Vagina (tissue), 2 donors: ENCODE measurements around the gene CYB5R4. TPM values are rescaled to one million over a fixed set of nuclear protein-coding genes. Genes with fewer than 3 reads are reported as not detected.

ENCODE experiments used
- DNase-seq, 2 donors: peaks; one replicate each; pipeline ENCODE4 v3.0.0-alpha.2; 2017; ENCODE audit errors: extremely low spot score in 2 of 2
- H3K27ac ChIP-seq: fragments of 200-600 bp; sonication (generic); one replicate; pipeline ENCODE4 v1.5.1; 2019
- H3K27me3 ChIP-seq: fragments of 200-600 bp; sonication (generic); one replicate; pipeline ENCODE4 v1.5.1; 2019
- H3K36me3 ChIP-seq, 2 donors: fragments of 200-600 bp; sonication (generic); one replicate each; pipeline ENCODE4 v1.5.1; 2017 to 2019
- H3K4me1 ChIP-seq: fragments of 200-600 bp; sonication (generic); one replicate; pipeline ENCODE4 v1.5.1; 2019
- H3K4me3 ChIP-seq, 2 donors: fragments of 200-600 bp; sonication (generic); 1 replicate in 1 of 2; 2 replicates in 1 of 2; pipeline ENCODE4 v1.5.1; 2016 to 2019
- H3K9me3 ChIP-seq: fragments of 200-600 bp; sonication (generic); one replicate; pipeline ENCODE4 v1.5.1; 2019
- POLR2A ChIP-seq, 2 donors: fragments of 450-650 bp; IDR thresholded peaks; one replicate each; pipeline ENCODE4 v1.6.1; 2017; ENCODE audit warnings: antibody characterized with exemption in 2 of 2, mild to moderate bottlenecking in 2 of 2, moderate library complexity in 2 of 2
- POLR2AphosphoS5 ChIP-seq, 2 donors: sonication (generic); formaldehyde crosslinking; IDR thresholded peaks; one replicate each; pipeline ENCODE4 v1.9.0; 2017; ENCODE audit warnings: antibody characterized with exemption in 2 of 2, mild to moderate bottlenecking in 2 of 2, low read depth in 1 of 2; ENCODE audit not compliant: insufficient read depth in 1 of 2
- intact Hi-C: fragments of 100-400 bp; cut with DNase I; formaldehyde crosslinking; loops from one replicate; pipeline ENCODE4 v1.15.1; 2023
- total RNA-seq: library from RNA; depleted of rRNA; stranded (reverse); fragments of >200 nt; gene quantifications from one replicate; pipeline ENCODE4 v1.2.3, GENCODE V29; 2016
- TF ChIP-seq, protein P1 (sequence below), 3 experiments: fragments of 450-650 bp in 2 of 3; fragments of 200-600 bp in 1 of 3; sonication (generic) in 1 of 3; IDR thresholded peaks; one replicate each; pipeline ENCODE4 v1.5.1; 2017 to 2019; ENCODE audit warnings: antibody characterized with exemption in 3 of 3, mild to moderate bottlenecking in 2 of 3, moderate library complexity in 2 of 3

CYB5R4 gene
- total RNA-seq, 1 donor from 2014 or later, result 4.9 TPM

DNA sequence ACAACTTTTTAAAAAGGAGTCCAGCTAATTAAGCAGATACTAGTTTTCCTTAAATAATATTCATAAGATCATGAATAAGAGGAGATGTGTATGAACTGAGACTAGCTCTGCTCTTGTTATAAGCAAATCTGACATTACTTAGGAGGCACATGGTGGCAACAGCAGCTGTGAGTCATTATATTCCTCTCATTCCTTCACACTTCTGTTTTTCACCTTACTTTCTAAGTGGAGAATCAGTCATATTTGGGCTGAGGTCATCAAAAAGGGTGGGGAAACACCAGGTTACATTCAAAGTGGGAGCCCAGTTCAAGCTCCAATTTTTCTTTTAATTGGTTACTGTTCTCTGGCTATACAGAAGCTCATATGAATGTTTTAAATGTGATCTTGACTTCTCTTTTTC, 12.3 kb upstream of the CYB5R4 start:
- Histone ChIP-seq H3K36me3 (no peaks in the 10 kb centered on the region), H3K9me3 (no peaks in the 10 kb centered on the region), H3K4me1 (no peaks in the 10 kb centered on the region), H3K27ac (no peak overlapping the region), H3K27me3 (no peaks in the 10 kb centered on the region), H3K4me3 (no peak overlapping the region)
- no peak for DNase-seq
- TF ChIP-seq POLR2A (IDR thresholded peaks at IDR 0.05), result no peak
- TF ChIP-seq, protein P1, sequence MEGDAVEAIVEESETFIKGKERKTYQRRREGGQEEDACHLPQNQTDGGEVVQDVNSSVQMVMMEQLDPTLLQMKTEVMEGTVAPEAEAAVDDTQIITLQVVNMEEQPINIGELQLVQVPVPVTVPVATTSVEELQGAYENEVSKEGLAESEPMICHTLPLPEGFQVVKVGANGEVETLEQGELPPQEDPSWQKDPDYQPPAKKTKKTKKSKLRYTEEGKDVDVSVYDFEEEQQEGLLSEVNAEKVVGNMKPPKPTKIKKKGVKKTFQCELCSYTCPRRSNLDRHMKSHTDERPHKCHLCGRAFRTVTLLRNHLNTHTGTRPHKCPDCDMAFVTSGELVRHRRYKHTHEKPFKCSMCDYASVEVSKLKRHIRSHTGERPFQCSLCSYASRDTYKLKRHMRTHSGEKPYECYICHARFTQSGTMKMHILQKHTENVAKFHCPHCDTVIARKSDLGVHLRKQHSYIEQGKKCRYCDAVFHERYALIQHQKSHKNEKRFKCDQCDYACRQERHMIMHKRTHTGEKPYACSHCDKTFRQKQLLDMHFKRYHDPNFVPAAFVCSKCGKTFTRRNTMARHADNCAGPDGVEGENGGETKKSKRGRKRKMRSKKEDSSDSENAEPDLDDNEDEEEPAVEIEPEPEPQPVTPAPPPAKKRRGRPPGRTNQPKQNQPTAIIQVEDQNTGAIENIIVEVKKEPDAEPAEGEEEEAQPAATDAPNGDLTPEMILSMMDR (IDR thresholded peaks at IDR 0.05), result no peak
- TF ChIP-seq POLR2AphosphoS5 (IDR thresholded peaks at IDR 0.05; ENCODE audit: insufficient read depth in 1 of 2, low read depth in 1 of 2), result no peak
- intact Hi-C loops, result no loop called here

DNA sequence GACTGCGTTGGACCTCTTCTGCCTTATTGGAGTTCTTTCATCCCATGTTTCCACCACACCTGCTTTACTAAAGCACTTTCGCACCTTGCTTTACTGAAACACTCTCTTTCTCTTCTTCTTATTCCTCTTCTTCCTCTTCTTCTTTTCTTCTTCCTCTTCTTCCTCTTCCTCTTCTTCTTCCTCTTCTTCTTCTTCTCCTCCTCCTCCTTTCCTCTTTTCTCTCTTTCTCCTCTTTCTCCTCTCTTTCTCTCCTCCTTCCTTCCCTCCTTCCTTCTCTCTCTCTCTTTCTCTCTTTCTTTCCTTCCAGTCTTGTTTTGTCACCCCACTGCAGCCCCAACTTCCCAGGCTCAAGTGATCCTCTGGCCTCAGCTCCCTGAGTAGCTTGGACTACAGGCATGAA, 10.4 kb upstream of the CYB5R4 start:
- no peak for TF ChIP-seq POLR2AphosphoS5 (IDR thresholded peaks at IDR 0.05; ENCODE audit: insufficient read depth in 1 of 2, low read depth in 1 of 2)
- TF ChIP-seq POLR2A (IDR thresholded peaks at IDR 0.05), result no peak
- TF ChIP-seq, protein P1 (IDR thresholded peaks at IDR 0.05), result no peak
- Histone ChIP-seq H3K9me3 (no peaks in the 10 kb centered on the region), H3K27ac (no peak overlapping the region), H3K4me3 (no peak overlapping the region), H3K4me1 (peaks cover 14% of the 10 kb centered on the region), H3K36me3 (no peaks in the 10 kb centered on the region), H3K27me3 (no peaks in the 10 kb centered on the region)
- intact Hi-C loops, result no loop called here
- no peak for DNase-seq

DNA sequence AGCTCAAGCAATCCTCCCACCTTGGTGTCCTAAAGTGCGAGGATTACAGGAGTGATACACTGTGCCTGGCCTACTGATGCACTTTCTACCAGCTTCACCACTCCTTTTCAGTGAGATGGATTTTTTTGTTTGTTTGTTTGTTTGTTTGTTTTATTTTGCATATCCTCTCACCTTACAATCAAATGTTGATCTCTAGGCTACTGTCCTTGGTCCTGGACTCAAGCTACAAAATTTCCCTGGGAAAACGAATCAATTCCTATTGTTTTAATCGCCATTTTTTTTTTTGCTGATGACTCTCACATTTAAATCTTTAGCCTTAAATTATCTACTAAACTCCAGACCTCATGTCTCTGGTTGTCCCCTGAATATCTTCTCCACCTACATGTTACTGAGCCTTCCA, 9.9 kb upstream of the CYB5R4 start:
- Histone ChIP-seq H3K4me3 (no peak overlapping the region), H3K27me3 (no peaks in the 10 kb centered on the region), H3K36me3 (no peaks in the 10 kb centered on the region), H3K9me3 (no peaks in the 10 kb centered on the region), H3K27ac (no peak overlapping the region), H3K4me1 (peaks cover 14% of the 10 kb centered on the region)
- intact Hi-C loops, result no loop called here
- TF ChIP-seq POLR2AphosphoS5 (IDR thresholded peaks at IDR 0.05; ENCODE audit: insufficient read depth in 1 of 2, low read depth in 1 of 2) (no peak), POLR2A (IDR thresholded peaks at IDR 0.05) (no peak)
- TF ChIP-seq, protein P1 (IDR thresholded peaks at IDR 0.05), result no peak
- no peak for DNase-seq

DNA sequence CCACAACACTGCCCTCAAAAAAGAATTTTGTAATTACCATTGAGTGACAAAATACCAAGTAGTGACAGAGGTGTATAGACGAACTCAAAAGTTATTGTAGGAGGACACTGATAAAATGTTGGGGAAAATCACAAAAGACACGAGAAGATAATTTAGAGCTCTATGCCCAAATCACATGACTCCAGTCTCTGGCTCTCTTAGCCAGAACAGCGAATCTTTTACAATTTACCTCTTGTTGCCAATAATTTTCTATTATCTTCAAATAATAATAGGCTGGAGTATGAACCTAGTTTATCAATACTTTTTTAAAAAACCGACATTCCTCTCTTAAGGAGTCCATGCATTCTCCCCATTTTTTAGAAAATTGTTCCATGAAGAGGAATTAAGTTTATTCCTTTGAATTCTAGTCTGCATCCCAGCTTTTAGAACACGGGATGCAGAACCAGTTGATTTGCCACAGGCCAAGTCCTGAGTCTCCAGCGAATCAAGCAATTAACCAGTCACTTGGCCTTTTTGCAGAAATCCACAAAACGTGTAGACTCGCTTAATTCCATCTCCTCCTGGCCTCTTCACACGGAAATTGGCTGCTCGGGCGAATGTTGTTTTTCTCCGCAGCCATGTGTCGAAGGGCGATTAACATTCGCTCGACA, 6.8 kb upstream of the CYB5R4 start:
- no peaks in the 10 kb centered on the region for H3K9me3 ChIP-seq
- no peak for DNase-seq
- peaks cover 14% of the 10 kb centered on the region for H3K4me1 ChIP-seq
- H3K27ac ChIP-seq, result no peak overlapping the region
- H3K36me3 ChIP-seq, result no peaks in the 10 kb centered on the region
- H3K4me3 ChIP-seq, result peak overlapping the region; percentile 52
- no peaks in the 10 kb centered on the region for H3K27me3 ChIP-seq
- intact Hi-C loops, result no loop called here
- no peak for TF ChIP-seq POLR2AphosphoS5 (IDR thresholded peaks at IDR 0.05; ENCODE audit: insufficient read depth in 1 of 2, low read depth in 1 of 2)
- TF ChIP-seq POLR2A (IDR thresholded peaks at IDR 0.05), result no peak

DNA sequence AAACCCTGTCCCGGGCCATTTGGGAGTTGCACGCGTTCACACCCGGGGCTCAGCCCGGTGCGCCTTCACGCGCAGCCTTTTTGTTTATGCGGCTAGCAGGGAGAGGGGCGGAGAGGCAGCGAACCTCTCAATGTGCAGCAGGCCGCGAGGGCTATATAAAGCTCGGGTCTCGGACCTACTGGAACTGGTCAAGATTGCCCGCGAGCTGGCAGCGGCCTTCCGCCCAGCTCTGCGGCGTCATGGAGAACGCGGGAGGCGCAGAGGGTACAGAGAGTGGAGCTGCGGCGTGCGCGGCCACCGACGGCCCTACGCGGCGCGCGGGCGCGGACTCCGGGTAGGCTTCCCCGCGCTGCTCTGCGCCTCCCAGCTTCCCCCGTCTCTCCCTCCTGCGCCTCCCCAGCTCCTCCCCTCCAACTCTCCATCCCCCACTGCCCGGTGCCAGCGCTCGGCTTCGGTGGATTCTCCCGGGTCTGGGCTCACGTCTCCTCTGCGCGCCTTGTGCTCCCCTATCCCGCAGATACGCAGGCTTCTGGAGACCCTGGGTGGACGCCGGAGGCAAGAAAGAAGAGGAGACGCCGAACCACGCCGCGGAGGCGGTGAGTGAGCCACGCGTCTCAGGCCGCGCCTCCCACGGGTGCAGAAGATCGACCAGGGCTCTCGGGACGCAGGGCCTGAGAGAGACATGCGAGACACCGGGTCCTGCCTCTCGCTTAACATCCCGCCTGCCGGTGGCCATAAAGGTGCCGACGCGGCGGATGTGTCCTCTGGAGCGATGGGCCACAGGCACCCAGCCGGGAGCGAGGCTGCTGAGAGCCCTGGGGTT, 6.1 kb upstream of the CYB5R4 start, which contains the start of gene RIPPLY2:
Gene RIPPLY2 (plus strand): TSS at position 183 of the 823 bp plus-strand sequence. CDS start 57 bp downstream, at position 240.
- DNase-seq, result no peak
- no peaks in the 10 kb centered on the region for H3K27me3 ChIP-seq
- H3K36me3 ChIP-seq, result no peaks in the 10 kb centered on the region
- peak within 1 kb of the TSS; percentile 52 for H3K4me3 ChIP-seq
- peak within 1 kb of the TSS; percentile 11 for H3K27ac ChIP-seq
- H3K4me1 ChIP-seq, result peaks cover 14% of the 10 kb centered on the region
- intact Hi-C loops, result no loop called here
- TF ChIP-seq POLR2A (IDR thresholded peaks at IDR 0.05) (no peak), POLR2AphosphoS5 (IDR thresholded peaks at IDR 0.05; ENCODE audit: insufficient read depth in 1 of 2, low read depth in 1 of 2) (peak in 1 of 2 donors; percentile 10)
- no peaks in the 10 kb centered on the region for H3K9me3 ChIP-seq
